ENCODE measurements around the gene PCDHA1.

The PCDHA1 gene

DNA sequence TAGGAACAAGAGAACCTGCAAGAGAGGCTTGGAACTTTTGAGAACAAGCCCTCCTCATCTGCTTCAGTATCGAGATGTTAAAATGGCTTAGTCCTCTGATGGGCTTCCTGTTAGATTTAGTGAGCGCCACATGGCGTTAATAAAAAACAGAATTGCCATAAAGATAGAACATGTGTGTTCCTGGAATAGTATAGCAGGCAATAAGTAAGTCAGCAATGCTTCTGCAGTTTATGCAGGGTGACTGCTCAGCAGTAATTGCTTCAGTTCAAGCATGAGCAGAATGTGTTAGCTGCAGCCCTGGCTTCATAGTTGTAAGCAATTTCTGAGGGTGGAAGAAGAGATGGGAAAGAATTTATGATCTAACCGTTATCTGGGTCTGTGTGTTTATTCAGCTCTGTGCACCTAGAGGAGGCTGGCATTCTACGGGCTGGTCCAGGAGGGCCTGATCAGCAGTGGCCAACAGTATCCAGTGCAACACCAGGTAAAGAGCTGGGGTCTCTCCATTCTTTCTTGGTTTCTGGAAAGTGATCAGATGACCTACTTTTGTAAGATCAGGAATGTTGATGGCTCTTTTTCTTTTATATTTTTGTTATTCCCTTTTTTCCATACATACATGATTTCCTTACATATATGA is 196.3 kb downstream of the PCDHA1 start:
- H3K27me3 Mint-ChIP-seq (ENCODE audit: low read depth) = no peaks in the 10 kb centered on the region

DNA sequence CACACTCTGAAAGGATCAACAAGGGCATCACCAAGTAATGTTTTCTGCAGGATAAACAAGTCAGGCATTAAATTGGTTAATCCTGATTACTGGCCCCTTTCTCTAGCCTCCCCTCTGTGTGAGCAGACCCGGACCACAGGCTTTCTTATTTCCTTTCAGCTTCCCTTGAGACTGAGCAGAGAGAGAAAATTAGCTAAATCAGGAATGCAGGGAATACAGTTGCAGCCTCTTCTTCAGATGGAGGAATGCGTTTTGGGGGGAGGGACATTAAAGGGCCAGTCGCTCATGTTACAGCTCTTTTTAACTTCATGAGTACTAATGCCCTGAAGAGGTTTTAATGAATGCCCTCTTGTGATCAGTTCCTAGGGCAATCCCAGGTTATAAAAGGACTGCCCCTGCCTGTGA is 200.2 kb downstream of the PCDHA1 start:
- TF ChIP-seq CTCF (IDR thresholded peaks at IDR 0.05; ENCODE audit: unreplicated experiment in 3 of 3) = no peak
- H3K4me1 Mint-ChIP-seq = peaks cover 34% of the 10 kb centered on the region
- H3K9me3 Mint-ChIP-seq = no peaks in the 10 kb centered on the region
- H3K36me3 Mint-ChIP-seq (ENCODE audit: low read depth) = peaks cover 8% of the 10 kb centered on the region
- peak overlapping the region in 1 of 3 experiments; percentile 18 for H3K4me3 Mint-ChIP-seq
- H3K27ac Mint-ChIP-seq = peak overlapping the region; percentile 86 to 98 (median 95)
- no peaks in the 10 kb centered on the region for H3K27me3 Mint-ChIP-seq (ENCODE audit: low read depth)

More for the DNA sequence above, 196.3 kb downstream of the PCDHA1 start:
- Mint-ChIP-seq H3K27ac (no peak overlapping the region), H3K4me3 (no peak overlapping the region), H3K9me3 (no peaks in the 10 kb centered on the region), H3K36me3 (ENCODE audit: low read depth) (peaks cover 8% of the 10 kb centered on the region), H3K4me1 (peaks cover 25% of the 10 kb centered on the region)
- TF ChIP-seq CTCF (IDR thresholded peaks at IDR 0.05; ENCODE audit: unreplicated experiment in 3 of 3) = no peak

- Mint-ChIP-seq H3K4me1 (peaks cover 34% of the 10 kb centered on the region), H3K9me3 (no peaks in the 10 kb centered on the region), H3K36me3 (ENCODE audit: low read depth) (peaks cover 4% of the 10 kb centered on the region), H3K27ac (peak overlapping the region in 2 of 3 experiments; percentile 14 to 50), H3K27me3 (ENCODE audit: low read depth) (no peaks in the 10 kb centered on the region), H3K4me3 (no peak overlapping the region)
- no peak for TF ChIP-seq CTCF (IDR thresholded peaks at IDR 0.05; ENCODE audit: unreplicated experiment in 3 of 3)
These were observed 202.2 kb downstream of the PCDHA1 start for GRCh38 chr5:140988100-140988499.

- TF ChIP-seq CTCF (IDR thresholded peaks at IDR 0.05; ENCODE audit: unreplicated experiment in 3 of 3) = no peak
- Mint-ChIP-seq H3K9me3 (no peaks in the 10 kb centered on the region), H3K27ac (peak overlapping the region; percentile 2 to 71 (median 14)), H3K4me3 (no peak overlapping the region), H3K27me3 (ENCODE audit: low read depth) (no peaks in the 10 kb centered on the region), H3K36me3 (ENCODE audit: low read depth) (peaks cover 4% of the 10 kb centered on the region), H3K4me1 (peaks cover 34% of the 10 kb centered on the region)
These were observed 202.7 kb downstream of the PCDHA1 start for GRCh38 chr5:140988608-140989007.

DNA sequence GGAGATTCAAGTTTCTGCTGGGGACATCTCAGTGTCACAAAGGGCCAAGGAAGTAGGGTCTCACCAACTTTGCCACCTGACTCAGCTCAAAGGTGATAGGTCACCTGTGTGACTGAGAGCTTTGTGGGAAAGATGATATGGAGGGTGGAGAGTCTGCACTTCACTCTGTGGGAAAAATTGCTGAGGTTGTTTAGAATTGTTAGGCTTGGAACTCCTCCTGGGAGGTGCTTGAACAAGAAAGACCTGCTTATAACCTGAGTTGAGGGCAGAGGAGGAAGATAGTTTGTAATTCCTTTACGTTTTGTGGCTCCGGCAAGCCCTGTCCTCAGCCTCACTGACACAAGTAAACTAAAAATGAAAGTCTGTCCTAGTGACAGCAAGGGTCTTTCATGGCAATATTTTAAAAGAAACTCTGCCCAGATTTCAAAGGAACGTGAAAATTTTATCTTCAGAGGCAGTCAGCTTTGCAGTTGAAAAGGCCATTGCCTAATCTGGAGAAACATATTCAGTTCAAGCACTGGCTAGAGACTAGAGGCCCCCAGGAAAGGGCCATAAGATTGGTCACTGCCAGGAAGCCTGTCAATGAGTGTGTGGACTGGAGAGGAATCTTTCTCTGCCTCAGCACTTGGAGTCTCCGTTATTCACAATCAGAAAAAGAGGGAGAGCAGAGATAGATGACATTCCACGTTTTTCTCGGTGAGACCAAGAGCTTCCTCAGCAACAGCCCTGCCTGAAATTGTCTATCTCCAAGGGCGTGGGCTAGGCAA is 203.5 kb downstream of the PCDHA1 start:
- Mint-ChIP-seq H3K27me3 (ENCODE audit: low read depth) (no peaks in the 10 kb centered on the region), H3K4me1 (peaks cover 34% of the 10 kb centered on the region), H3K36me3 (ENCODE audit: low read depth) (peaks cover under 1% of the 10 kb centered on the region), H3K9me3 (no peaks in the 10 kb centered on the region), H3K27ac (peak overlapping the region; percentile 14 to 71 (median 23)), H3K4me3 (no peak overlapping the region)
- no peak for TF ChIP-seq CTCF (IDR thresholded peaks at IDR 0.05; ENCODE audit: unreplicated experiment in 3 of 3)

Measured in nephron (organoid).